Measurements from ENCODE around the gene LTB4R2. TPM values are rescaled to one million over a fixed set of nuclear protein-coding genes. Genes with fewer than 3 reads are reported as not detected.

LTB4R2 gene
- total RNA-seq, 2 donors from 2014 or later, result 15.2 to 21.8 TPM

DNA sequence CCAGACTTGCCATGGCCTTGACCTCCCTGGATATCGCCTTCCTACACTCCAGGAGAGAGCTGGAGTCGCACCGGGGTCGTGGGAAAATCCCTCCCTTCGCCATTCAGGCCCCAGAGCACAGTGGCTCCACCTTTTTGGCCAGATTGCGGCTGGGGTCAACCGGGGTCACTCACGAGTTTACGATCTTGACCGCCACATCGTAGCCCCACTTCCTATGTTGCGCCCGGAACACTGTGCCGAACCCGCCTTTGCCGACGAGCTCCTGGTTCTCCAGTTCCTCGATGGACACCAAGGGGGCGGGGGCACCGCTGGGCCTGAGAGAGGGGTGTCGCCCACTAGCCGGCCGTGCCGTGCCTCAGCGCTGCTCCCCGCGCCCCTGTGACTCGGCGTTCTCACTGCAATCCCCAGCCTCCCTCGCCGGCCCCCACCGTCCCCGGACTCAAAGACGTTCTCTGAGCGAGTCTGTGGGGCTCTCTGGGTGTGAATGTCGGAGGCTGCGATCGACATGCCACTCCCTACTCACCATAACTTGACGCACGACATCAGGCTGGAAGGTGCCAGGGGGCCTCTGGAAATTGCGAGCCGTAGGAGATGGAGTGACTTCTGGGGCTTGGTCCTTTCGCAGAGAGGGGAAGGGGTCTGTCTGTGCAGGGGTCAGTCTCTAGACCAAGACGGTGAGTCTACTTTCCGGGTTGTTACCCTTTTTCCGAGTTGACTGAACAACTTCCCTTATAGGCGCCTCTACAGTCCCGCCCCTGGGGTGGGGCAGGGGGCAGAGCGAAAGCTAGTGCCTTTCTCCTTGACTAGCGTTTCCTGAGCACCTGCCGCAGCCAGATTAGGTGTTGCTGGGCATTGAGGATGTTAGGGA, 29.6 kb downstream of the LTB4R2 start, which contains the start of gene RIPK3:
Gene RIPK3, minus strand, starts transcription at position 708 of the 868 bp plus-strand sequence. Its CDS starts 165 bp downstream, at position 543.
- Histone ChIP-seq H3K27ac (no peak within 1 kb of the TSS), H3K4me3 (peak within 1 kb of the TSS; percentile 61), H3K36me3 (no peaks in the 10 kb centered on the region), H3K9me3 (no peaks in the 10 kb centered on the region), H3K27me3 (replicated peaks; ENCODE audit: insufficient read depth) (no peaks in the 10 kb centered on the region), H3K4me1 (ENCODE audit: control insufficient read depth in 1 of 2, low read depth in 2 of 2) (peaks cover 3 to 6% of the 10 kb centered on the region in 2 donors)
- TF ChIP-seq CTCF (IDR thresholded peaks at IDR 0.05), result no peak
- no peak for DNase-seq (ENCODE audit: low spot score)
- no peak for ATAC-seq (ENCODE audit: insufficient number of reproducible peaks, low FRiP score, low read depth)

DNA sequence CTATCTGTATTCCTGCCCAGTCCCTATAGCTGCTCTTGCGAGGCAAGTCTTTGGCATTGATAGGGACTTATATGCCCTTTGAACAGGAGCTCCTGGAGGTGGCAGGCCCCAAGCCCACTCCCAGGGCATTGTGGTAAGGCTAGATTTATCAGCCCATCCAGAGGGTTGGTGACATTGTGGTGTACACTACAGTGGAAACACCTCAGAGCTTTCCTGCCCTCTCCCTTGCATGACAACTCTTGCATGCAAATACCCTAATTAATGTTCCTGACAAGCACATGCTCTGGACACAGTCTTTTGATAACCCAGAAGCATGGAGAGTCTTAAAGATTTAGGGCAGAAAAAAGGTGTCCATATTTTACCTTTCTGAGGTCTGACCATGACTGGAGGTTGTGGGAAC, 30.7 kb downstream of the LTB4R2 start:
- no peaks in the 10 kb centered on the region for H3K9me3 ChIP-seq
- no peak overlapping the region for H3K4me3 ChIP-seq
- TF ChIP-seq CTCF (IDR thresholded peaks at IDR 0.05), result no peak
- DNase-seq (ENCODE audit: low spot score) (no peak), ATAC-seq (ENCODE audit: insufficient number of reproducible peaks, low FRiP score, low read depth) (no peak)
- H3K27me3 ChIP-seq (replicated peaks; ENCODE audit: insufficient read depth), result no peaks in the 10 kb centered on the region
- no peaks in the 10 kb centered on the region for H3K36me3 ChIP-seq
- no peak overlapping the region for H3K27ac ChIP-seq
- H3K4me1 ChIP-seq (ENCODE audit: control insufficient read depth in 1 of 2, low read depth in 2 of 2), result no peaks in the 10 kb centered on the region

GRCh38 chr14:24342889-24343288, 32.9 kb downstream of the LTB4R2 start:
- Histone ChIP-seq H3K27ac (no peak overlapping the region), H3K4me3 (no peak overlapping the region), H3K9me3 (no peaks in the 10 kb centered on the region), H3K4me1 (ENCODE audit: control insufficient read depth in 1 of 2, low read depth in 2 of 2) (no peaks in the 10 kb centered on the region), H3K36me3 (no peaks in the 10 kb centered on the region), H3K27me3 (replicated peaks; ENCODE audit: insufficient read depth) (no peaks in the 10 kb centered on the region)
- DNase-seq (ENCODE audit: low spot score), result no peak
- no peak for ATAC-seq (ENCODE audit: insufficient number of reproducible peaks, low FRiP score, low read depth)
- no peak for TF ChIP-seq CTCF (IDR thresholded peaks at IDR 0.05)

DNA sequence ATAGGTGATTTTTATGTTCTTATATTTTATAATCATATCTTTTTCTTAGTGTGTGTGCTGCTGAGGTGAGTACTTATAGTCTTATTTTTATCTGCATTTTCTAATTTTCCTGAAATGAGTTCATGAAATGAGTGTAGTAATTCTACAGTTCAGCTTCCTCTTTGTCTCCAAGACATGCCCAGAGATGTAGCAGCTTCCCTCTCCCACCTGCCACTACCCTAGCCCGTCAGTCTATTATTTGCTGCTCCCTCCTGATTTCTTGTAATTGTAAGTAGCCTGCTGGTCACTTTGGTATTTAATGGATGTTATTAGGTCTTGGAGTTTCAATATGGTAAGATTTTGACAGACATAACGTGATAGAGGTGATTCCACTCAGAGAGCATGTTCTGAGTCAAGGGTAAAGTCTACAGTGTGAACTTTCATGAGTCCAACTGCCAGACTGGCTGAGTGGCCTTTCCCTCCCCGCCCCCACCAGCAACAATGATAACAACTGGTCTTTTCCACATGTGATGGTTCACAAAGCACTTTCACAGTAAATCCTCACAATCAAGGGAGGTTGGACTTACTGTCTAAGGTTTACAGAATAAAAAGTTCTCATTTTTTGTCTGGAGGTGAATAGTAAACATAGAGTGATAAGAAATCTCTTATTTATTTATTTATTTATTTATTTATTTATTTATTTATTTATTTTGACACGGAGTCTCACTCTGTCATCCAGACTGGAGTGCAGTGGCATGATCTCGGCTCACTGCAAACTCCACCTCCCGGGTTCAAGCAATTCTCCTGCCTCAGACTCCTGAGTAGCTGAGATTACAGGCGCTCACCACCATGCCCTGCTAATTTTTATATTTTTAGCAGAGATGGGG, 34.1 kb downstream of the LTB4R2 start:
- no peak for ATAC-seq (ENCODE audit: insufficient number of reproducible peaks, low FRiP score, low read depth)

More for the DNA sequence above, 34.1 kb downstream of the LTB4R2 start:
- TF ChIP-seq CTCF (IDR thresholded peaks at IDR 0.05), result no peak
- Histone ChIP-seq H3K4me3 (no peak overlapping the region), H3K4me1 (ENCODE audit: control insufficient read depth in 1 of 2, low read depth in 2 of 2) (no peaks in the 10 kb centered on the region), H3K36me3 (no peaks in the 10 kb centered on the region), H3K27ac (no peak overlapping the region), H3K9me3 (no peaks in the 10 kb centered on the region), H3K27me3 (replicated peaks; ENCODE audit: insufficient read depth) (no peaks in the 10 kb centered on the region)
- DNase-seq (ENCODE audit: low spot score), result no peak
